Mesendoderm (in vitro differentiated cells): ENCODE results near the gene POMGNT1.
"Not testable (repeated sequence)": the region's sequence is repeated elsewhere in the genome, so short reads cannot be mapped to it uniquely, and the experiment has no call there.

Experiments
- DNase-seq: peaks from one replicate; pipeline ENCODE4 v3.0.0; 2013
- H2AK5ac ChIP-seq: 2 replicates; pipeline ENCODE4 v1.6.1; 2013; ENCODE audit warnings: low read length, inconsistent platforms
- H2BK120ac ChIP-seq: 2 replicates; pipeline ENCODE4 v1.6.1; 2013; ENCODE audit warnings: low read depth, mild to moderate bottlenecking, low read length, moderate library complexity, mixed read lengths
- H2BK15ac ChIP-seq: replicated peaks from 2 replicates; pipeline ENCODE4 v1.6.1; 2013; ENCODE audit warnings: low read depth, mild to moderate bottlenecking, moderate library complexity
- H2BK5ac ChIP-seq: 2 replicates; pipeline ENCODE4 v1.6.1; 2013; ENCODE audit warnings: low read length, inconsistent platforms
- H3K18ac ChIP-seq: 2 replicates; pipeline ENCODE4 v1.6.1; 2013; ENCODE audit warnings: mild to moderate bottlenecking, low read length, mixed read lengths
- H3K23ac ChIP-seq: one replicate; pipeline ENCODE4 v1.6.1; 2013; ENCODE audit warnings: low read length
- H3K27ac ChIP-seq: 2 replicates; pipeline ENCODE4 v1.5.1; 2013; ENCODE audit warnings: low read depth, mild to moderate bottlenecking, inconsistent platforms, low read length, moderate library complexity
- H3K27me3 ChIP-seq: 2 replicates; pipeline ENCODE4 v1.6.1; 2013; ENCODE audit warnings: low read length, control low read depth, mild to moderate bottlenecking, inconsistent platforms; ENCODE audit not compliant: insufficient read depth, poor library complexity
- H3K36me3 ChIP-seq: 2 replicates; pipeline ENCODE4 v1.6.1; 2013; ENCODE audit warnings: low read length, inconsistent platforms; ENCODE audit not compliant: control insufficient read depth, insufficient read depth
- H3K4ac ChIP-seq: one replicate; pipeline ENCODE4 v1.6.1; 2013; ENCODE audit warnings: low read depth, mild to moderate bottlenecking, low read length, moderate library complexity
- H3K4me1 ChIP-seq: 2 replicates; pipeline ENCODE4 v1.6.1; 2013; ENCODE audit warnings: low read depth, low read length, inconsistent platforms; ENCODE audit not compliant: control insufficient read depth
- H3K4me2 ChIP-seq: 2 replicates; pipeline ENCODE4 v1.6.1; 2013; ENCODE audit warnings: low read length
- H3K4me3 ChIP-seq: 2 replicates; pipeline ENCODE4 v1.5.1; 2013; ENCODE audit warnings: mild to moderate bottlenecking, low read length
- H3K56ac ChIP-seq: one replicate; pipeline ENCODE4 v1.6.1; 2013; ENCODE audit warnings: low read length
- H3K79me1 ChIP-seq: 2 replicates; pipeline ENCODE4 v1.6.1; 2013; ENCODE audit warnings: low read length, inconsistent platforms
- H3K79me2 ChIP-seq: 2 replicates; pipeline ENCODE4 v1.6.1; 2013; ENCODE audit warnings: mild to moderate bottlenecking, low read length; ENCODE audit not compliant: control insufficient read depth, insufficient read depth
- H3K9ac ChIP-seq: 2 replicates; pipeline ENCODE4 v1.6.1; 2013; ENCODE audit warnings: low read length, inconsistent platforms
- H4K5ac ChIP-seq: one replicate; pipeline ENCODE4 v1.6.1; 2013; ENCODE audit warnings: low read length
- H4K8ac ChIP-seq: one replicate; pipeline ENCODE4 v1.6.1; 2013; ENCODE audit warnings: low read depth, mild to moderate bottlenecking, control low read depth, low read length, moderate library complexity
- WGBS: extraction: QIAGEN DNeasy Blood & Tissue Kit; methylation state at CpG from one replicate; pipeline ENCODE4 v1.1.7; 2013; ENCODE audit warnings: low lambda C conversion rate, missing lambda C conversion rate; ENCODE audit not compliant: insufficient coverage; ENCODE audit errors: extremely low coverage; 5-methylcytosine and 5-hydroxymethylcytosine counted together

The POMGNT1 gene

GRCh38 chr1:46243831-46244230 is 45.6 kb upstream of the POMGNT1 start:
- not testable (repeated sequence) for H3K27me3 ChIP-seq, H3K79me1 ChIP-seq, H3K9ac ChIP-seq, H3K36me3 ChIP-seq, H2AK5ac ChIP-seq, H3K4ac ChIP-seq, H3K79me2 ChIP-seq, DNase-seq, H3K27ac ChIP-seq, H3K56ac ChIP-seq, H2BK15ac ChIP-seq, H2BK5ac ChIP-seq, H4K5ac ChIP-seq, H4K8ac ChIP-seq, H3K4me1 ChIP-seq, H3K4me2 ChIP-seq, H3K4me3 ChIP-seq, H3K18ac ChIP-seq, H3K23ac ChIP-seq, H2BK120ac ChIP-seq
- no CpG with 5 or more reads among the region's 3 CpGs for WGBS

- DNase-seq, result no peak
- H3K4ac ChIP-seq, result no peak overlapping the region
- H3K9ac ChIP-seq, result no peak overlapping the region
- no peak overlapping the region for H3K4me2 ChIP-seq
- H4K5ac ChIP-seq, result no peak overlapping the region
- peaks cover 2% of the 10 kb centered on the region for H3K4me1 ChIP-seq
- no peak overlapping the region for H2BK5ac ChIP-seq
- H3K4me3 ChIP-seq, result no peak overlapping the region
- no peak overlapping the region for H4K8ac ChIP-seq
- no peak overlapping the region for H3K27ac ChIP-seq
- H3K79me1 ChIP-seq, result no peaks in the 10 kb centered on the region
- no peak overlapping the region for H2BK120ac ChIP-seq
- no peak overlapping the region for H3K23ac ChIP-seq
- no peaks in the 10 kb centered on the region for H3K36me3 ChIP-seq
- no CpG with 5 or more reads among the region's 1 CpG for WGBS
- no peaks in the 10 kb centered on the region for H3K27me3 ChIP-seq
- H2AK5ac ChIP-seq, result no peak overlapping the region
- H3K79me2 ChIP-seq, result peaks cover under 1% of the 10 kb centered on the region
- no peak overlapping the region for H3K56ac ChIP-seq
- H2BK15ac ChIP-seq, result no peak overlapping the region
- H3K18ac ChIP-seq, result no peak overlapping the region
Measured at GRCh38 chr1:46242918-46243317, 44.7 kb upstream of the POMGNT1 start.

- not testable (repeated sequence) for H3K4ac ChIP-seq, H2BK5ac ChIP-seq, H3K27me3 ChIP-seq, H3K4me3 ChIP-seq, H2BK120ac ChIP-seq, H3K9ac ChIP-seq, H3K27ac ChIP-seq, H4K5ac ChIP-seq, H3K4me2 ChIP-seq, H3K56ac ChIP-seq, H2AK5ac ChIP-seq, H2BK15ac ChIP-seq, H3K79me1 ChIP-seq, H3K36me3 ChIP-seq, DNase-seq, H3K23ac ChIP-seq, H3K18ac ChIP-seq, H3K4me1 ChIP-seq, H3K79me2 ChIP-seq, H4K8ac ChIP-seq
- no CpG with 5 or more reads among the region's 38 CpGs for WGBS
Measured at GRCh38 chr1:46241733-46242132, 43.5 kb upstream of the POMGNT1 start.

- H2BK5ac ChIP-seq, H3K9ac ChIP-seq, H4K5ac ChIP-seq, H3K4me3 ChIP-seq, H3K79me1 ChIP-seq, H3K27ac ChIP-seq, H4K8ac ChIP-seq, H3K4me2 ChIP-seq, H3K18ac ChIP-seq, H2BK120ac ChIP-seq, H3K79me2 ChIP-seq, H2AK5ac ChIP-seq, H3K36me3 ChIP-seq, H3K4ac ChIP-seq, H3K27me3 ChIP-seq, H2BK15ac ChIP-seq, H3K23ac ChIP-seq, DNase-seq, H3K56ac ChIP-seq, H3K4me1 ChIP-seq: not testable (repeated sequence)
- no CpG with 5 or more reads among the region's 1 CpG for WGBS
Measured at GRCh38 chr1:46238865-46239264, 40.6 kb upstream of the POMGNT1 start.

GRCh38 chr1:46236882-46237281 is 38.6 kb upstream of the POMGNT1 start:
- Histone ChIP-seq H3K18ac (no peak overlapping the region), H2BK120ac (no peak overlapping the region), H4K5ac (no peak overlapping the region), H3K79me1 (no peaks in the 10 kb centered on the region), H3K4ac (no peak overlapping the region), H2AK5ac (no peak overlapping the region), H3K79me2 (no peaks in the 10 kb centered on the region), H3K4me3 (no peak overlapping the region), H3K36me3 (no peaks in the 10 kb centered on the region), H2BK5ac (no peak overlapping the region), H4K8ac (no peak overlapping the region), H2BK15ac (no peak overlapping the region), H3K27ac (no peak overlapping the region), H3K27me3 (no peaks in the 10 kb centered on the region), H3K23ac (no peak overlapping the region), H3K9ac (no peak overlapping the region), H3K4me2 (no peak overlapping the region), H3K56ac (no peak overlapping the region), H3K4me1 (no peaks in the 10 kb centered on the region)
- DNase-seq, result no peak
- no CpG with 5 or more reads among the region's 4 CpGs for WGBS

- H3K18ac ChIP-seq, DNase-seq, H3K79me2 ChIP-seq, H2AK5ac ChIP-seq, H3K4me1 ChIP-seq, H3K27ac ChIP-seq, H3K9ac ChIP-seq, H2BK5ac ChIP-seq, H3K79me1 ChIP-seq, H3K36me3 ChIP-seq, H3K4me2 ChIP-seq, H3K23ac ChIP-seq, H4K8ac ChIP-seq, H3K4me3 ChIP-seq, H3K56ac ChIP-seq, H2BK120ac ChIP-seq, H2BK15ac ChIP-seq, H3K4ac ChIP-seq, H3K27me3 ChIP-seq, H4K5ac ChIP-seq: not testable (repeated sequence)
- no CpG with 5 or more reads among the region's 3 CpGs for WGBS
Measured at GRCh38 chr1:46231231-46231630, 33.0 kb upstream of the POMGNT1 start.
